Right kidney (tissue), 1 donor: ENCODE data around the gene RSPO3.

ENCODE experiments used
- DNase-seq: peaks from one replicate; pipeline ENCODE4 v3.0.0-alpha.2; 2016

The RSPO3 gene

GRCh38 chr6:127107916-127108315 is 10.6 kb upstream of the RSPO3 start:
- no peak for DNase-seq

DNA sequence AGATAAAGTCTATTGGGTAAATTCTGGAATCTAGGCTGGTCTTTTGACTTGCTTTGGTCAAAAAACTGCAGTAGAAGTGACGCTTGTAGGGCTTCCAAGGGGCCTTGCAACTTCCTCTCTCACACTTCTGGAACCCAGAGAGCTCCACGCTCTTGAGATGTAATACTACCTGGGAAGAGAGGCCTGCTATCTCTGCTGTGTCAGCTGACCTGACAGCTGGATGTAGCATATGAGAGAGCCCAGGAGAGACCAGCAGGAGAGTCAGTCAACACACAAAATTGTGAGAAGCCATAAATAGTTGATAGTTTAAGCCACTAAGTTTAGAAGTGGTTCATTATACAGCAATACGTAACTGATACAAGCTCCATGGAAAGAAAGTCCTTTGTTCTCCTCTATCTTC is 7.8 kb upstream of the RSPO3 start:
- DNase-seq, result no peak

DNA sequence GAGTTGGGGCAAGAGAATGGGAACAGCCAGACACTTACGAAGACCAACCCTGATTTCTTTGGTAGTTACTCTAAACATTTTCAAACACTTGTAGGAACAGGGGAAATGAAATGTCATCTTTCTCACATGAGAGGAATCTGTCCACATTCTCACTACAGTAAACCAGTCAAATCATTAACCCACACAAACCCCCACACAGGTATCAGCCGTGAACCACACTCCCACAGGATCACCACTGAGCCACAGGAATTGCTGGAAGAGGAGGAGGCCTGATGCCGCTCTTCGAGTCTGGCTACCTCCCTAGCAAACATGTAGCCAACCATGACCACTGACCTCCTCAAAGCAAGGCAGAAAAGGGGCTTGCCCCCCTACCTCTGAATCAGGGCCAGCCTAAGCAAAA is 6.9 kb upstream of the RSPO3 start:
- DNase-seq, result no peak

DNA sequence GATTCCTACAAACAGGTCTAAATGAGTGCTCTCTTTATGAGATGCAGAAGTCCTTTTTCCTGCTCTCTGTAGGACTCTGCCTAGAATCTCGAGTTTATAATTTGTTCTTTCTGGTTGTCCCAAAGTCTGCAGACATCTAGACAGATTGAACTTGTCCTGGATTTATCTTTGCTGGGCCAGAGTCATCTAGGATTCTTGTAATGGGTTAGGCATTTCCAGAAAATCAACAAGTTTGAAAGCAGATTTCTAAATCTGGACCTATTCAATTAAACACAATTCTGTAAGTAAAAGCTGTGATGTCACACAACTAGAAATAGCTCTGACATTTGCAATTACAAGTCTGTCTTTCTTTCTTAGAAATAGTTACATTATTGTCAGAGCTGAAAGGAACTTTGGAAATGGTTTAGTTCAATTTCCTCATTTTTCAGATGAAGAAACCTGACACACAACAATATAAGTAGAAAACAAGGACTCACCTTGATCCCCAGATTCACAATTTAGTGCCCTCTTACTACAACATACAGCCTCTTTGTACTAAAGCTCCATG is 4.2 kb upstream of the RSPO3 start:
- no peak for DNase-seq

DNA sequence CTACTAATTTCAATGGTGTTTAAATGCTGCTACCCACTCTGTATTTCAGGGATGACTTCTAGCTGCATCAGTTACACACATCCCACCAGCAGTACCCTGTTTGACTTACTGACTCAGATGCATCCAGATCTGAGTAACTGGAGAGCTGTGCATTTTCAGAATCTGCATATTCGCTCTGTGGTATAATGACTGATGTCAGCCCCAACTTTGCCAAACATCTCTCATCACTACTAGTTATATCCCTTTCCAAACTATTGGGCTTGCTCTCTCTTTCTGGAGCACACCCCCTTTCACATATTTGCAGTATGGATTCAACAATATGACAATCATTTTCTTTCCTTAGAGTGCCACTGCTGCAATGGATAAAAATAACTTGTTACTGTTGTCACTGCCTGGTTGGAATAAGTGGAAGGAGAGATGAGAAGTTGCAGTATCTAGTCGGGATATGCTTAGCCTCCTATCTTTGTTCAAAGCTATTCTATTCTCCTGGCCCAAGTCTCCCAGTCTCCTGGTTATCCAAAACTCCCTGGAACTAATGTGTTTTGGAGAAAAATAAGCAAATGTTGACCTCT is 3.3 kb upstream of the RSPO3 start:
- DNase-seq, result no peak

DNA sequence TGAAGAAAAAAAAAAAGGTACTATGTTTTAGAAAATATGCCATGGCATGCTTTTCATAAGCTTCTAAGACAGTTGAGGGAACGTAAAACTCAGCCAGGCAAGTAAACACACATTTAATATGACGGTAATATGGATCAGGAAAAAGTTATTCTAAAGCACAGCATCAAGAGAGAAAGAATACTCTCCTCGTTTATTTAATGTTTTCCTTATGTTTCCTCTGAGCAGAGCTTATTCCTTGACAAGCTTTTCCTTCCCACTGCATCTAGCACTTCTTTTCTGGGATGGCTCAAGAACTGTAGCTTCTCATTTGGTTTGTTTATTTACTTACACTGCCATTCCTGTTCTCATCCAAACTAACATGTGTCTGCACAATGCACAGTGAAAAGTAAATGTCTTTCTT is 2.7 kb upstream of the RSPO3 start:
- no peak for DNase-seq

DNA sequence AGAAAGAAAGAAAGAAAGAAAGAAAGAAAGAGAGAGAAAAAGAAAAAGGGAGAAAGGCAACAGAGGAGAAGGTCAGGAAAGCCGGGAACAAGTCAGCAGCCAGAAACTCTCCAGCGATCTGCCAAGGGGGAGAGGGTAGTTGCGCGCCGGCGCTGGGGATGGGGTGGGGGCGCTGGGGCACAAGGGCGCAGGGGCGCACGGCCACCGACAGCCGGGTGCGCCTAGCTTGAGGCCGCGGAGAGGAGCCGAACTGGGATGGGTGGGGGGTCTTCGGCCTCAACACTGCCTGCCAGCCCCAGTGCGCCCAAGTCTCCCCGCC is 533 bp upstream of the RSPO3 start:
- no peak for DNase-seq

DNA sequence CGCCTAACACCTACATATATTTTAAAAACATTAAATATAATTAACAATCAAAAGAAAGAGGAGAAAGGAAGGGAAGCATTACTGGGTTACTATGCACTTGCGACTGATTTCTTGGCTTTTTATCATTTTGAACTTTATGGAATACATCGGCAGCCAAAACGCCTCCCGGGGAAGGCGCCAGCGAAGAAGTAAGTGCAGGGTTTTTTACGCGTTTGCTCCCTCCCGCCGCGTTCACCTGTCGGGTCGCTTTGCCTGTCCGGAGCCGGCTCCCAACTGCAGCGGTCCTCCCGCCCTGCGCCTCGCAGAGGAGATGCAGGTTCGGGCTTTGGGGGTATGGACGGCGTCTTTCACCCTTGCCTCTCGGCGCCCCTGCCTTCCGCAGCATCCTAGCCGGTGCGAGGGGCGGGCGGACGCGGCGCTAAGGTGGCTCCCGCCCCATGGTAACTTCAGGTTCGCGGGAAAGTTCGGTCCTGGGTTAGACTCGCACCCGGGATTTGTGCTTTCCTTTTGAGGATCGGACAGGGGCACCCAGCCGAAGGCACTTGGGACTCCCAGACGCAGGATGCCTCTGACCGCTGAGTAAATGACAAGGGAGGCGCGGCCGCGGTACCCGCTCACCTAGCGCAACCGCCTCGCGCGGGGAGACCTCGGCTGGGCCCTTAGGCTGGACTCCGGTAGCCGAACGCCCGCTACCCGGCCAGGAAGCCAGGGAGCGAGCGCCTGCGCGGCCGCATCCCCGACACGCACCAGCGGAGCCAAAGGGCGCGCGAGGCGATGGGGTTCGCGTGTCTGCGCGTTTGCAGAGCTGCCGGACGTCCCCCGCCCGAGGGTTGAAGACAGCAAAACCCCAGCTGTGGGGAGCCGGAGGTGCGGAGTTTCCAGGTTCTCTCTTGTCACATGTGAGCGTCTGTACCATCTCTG is 891 bp downstream of the RSPO3 start:
- DNase-seq, result peak; percentile 74

GRCh38 chr6:127120023-127120786 is 1.7 kb downstream of the RSPO3 start:
- peak; percentile 65 for DNase-seq

DNA sequence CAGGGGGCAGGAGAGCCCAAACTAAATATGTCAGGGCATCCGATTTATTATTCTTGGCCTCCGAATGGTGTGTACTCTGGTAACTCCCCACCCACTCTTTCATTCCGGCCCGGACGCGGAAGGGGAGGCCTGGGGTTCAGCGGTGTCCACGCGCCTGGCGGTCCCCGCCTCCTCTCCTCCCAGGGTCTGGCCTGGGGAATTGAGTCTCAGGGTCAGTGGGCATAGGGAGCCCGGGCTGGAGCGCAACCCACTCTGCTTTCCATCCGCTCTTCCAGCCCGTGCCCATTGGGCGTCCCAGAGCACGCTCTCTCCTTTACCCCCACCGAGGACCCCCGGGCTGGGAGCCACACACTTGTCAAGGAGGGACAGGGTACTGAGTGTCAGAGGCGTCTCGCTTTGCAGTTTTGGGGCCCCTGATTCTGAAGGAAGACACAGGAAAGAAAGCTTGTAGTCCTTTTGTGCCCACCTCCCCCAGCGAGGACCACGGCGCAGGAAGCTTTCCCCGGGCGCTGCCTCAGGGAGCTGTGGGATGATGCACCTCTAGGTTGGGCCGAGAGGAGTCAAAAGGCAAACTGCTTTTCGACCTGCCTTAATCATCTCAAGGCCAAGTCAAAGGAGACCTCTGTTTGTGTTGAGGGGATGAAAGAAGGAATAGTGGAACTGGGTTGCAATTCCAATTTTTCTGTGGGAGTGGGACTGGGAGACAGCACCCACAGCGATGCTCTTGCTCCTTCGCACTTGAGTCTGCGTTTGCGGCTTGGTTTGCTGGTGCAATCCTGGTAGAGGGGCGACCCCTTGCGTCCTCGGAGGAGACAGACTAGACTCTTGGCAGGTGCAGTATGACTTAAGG is 2.5 kb downstream of the RSPO3 start:
- peak; percentile 84 for DNase-seq

DNA sequence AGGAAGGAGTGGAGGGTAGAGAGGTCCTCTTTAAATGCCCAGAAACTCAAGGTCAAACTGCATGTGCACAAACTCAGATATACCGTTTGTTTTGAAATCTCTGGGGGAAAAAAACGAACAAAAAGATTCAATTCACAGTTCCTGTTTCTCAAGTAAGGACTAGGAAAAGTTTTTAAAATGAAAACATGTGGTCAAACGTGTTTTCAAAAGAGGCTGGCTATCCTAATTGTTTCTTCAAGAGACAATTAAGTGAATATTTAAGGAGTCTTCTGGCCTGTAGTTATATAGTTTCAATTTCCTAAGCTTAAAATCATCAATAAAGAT is 3.1 kb downstream of the RSPO3 start:
- no peak for DNase-seq

DNA sequence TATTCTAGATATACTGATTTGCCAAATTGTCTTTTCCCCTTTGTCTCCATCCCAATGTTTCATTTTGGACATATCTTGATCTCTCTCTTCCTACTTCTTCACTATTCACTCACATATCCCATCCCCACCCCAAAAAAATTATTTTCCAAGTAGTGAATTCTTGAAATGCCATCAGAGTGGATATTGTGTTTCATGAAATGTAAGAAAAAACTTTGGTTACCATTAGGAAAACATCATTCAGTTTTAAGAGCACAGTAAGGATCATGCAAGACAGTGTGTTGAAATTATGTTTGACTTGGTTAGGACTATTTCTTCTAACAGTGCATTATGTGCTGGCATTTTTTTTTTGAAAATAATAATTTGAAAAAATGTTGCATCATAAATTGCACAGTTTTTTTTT is 5.7 kb downstream of the RSPO3 start:
- DNase-seq, result no peak

DNA sequence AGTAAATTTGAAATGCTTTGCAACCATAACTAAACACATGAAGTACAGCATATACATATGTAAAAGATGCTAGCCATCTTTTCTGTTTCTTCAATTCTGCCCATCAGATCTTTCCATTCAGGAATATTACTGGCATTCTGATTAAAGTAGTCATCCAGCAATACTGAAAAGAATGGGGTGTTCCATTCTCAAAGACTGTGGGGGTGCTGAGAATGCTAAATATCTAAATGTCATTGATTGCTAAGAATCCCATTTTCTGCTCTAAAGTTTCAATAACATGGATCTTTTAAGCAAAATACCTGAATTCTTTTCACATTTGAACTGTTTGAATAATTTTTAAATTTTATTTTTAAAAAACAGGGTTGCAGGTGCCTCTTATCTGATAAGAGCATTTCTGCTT is 6.2 kb downstream of the RSPO3 start:
- DNase-seq, result no peak

DNA sequence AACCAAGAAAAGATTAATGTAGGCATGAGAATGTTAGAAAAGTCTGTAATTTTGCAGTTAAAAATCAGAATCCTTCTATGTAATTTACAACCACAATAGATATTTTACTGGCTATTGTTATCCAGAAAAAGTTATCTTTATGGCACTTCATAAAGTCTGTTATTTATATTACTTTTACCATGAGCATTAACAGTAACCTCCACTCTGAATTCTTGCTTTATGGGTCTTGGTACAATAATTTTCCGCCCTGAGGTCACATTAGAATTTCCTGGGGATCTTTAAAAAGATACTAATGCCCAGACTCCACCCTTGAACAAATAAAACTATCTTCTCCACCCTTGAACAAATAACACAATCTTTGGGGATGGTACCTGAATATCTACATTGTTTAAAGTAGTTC is 9.6 kb downstream of the RSPO3 start:
- no peak for DNase-seq

GRCh38 chr6:127129251-127129650 is 10.8 kb downstream of the RSPO3 start:
- DNase-seq, result no peak

DNA sequence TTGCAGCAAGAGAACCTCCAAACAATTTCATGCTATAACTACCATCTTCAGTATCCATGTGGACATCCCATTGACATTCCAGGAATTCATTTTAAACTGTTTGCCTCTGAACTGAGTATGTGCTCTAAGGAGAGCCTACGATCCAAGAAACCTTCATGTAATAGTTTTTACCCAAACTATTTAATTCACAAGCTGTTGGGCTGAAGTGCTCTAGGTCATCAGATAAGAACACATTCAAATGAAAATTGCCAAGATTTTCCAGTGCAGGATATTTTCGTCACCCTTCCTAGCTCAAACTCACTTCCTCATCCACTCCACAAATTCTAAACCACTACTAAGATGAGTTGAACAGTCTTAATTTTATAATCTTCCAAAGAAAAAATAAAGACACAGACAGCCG is 12.8 kb downstream of the RSPO3 start:
- no peak for DNase-seq

- DNase-seq, result no peak
Observed at GRCh38 chr6:127131772-127132376, 13.4 kb downstream of the RSPO3 start.

- DNase-seq, result no peak
Observed at GRCh38 chr6:127134136-127134535, 15.7 kb downstream of the RSPO3 start.

- no peak for DNase-seq
Observed at GRCh38 chr6:127136786-127137185, 18.3 kb downstream of the RSPO3 start.

DNA sequence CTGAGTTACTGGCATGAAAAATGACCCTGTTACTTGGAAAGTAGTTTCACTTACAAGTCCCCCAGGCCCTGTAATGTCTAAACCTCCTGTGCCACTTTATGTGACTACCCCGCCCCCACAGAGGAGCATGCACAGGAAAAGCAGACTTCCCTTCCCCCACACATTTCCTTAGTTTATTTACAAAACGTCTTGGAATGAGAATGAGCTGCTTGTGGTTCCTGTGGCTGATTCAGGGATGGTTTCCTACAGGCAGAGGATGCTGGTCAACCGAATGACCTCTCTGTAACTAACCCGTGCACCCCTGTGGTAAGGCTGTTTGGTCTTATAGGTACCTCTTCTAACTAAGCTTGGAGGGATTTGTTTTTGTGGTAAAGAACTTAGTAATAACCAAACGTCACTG is 28.5 kb downstream of the RSPO3 start:
- peak; percentile 8 for DNase-seq

- no peak for DNase-seq
Observed at GRCh38 chr6:127147534-127147933, 29.1 kb downstream of the RSPO3 start.

DNA sequence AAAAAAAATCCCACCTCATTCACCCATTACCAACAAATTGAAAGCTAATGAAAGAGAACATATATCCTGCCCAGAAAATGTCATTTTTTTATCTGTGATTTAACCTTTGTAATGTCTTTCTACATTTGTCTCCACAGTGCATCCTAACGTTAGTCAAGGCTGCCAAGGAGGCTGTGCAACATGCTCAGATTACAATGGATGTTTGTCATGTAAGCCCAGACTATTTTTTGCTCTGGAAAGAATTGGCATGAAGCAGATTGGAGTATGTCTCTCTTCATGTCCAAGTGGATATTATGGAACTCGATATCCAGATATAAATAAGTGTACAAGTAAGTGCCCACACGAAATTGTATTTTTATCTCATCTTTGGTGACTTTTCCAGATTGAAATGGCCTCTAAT is 30.0 kb downstream of the RSPO3 start:
- DNase-seq, result no peak
